AG04450 (cell line): ENCODE data around the gene HTRA1. TPM values are rescaled to one million over a fixed set of nuclear protein-coding genes. Genes with fewer than 3 reads are reported as not detected.

Experiments
- CTCF ChIA-PET: fragments of 300-600, 350-600 bp; formaldehyde crosslinking; extraction: SDS; loops from one replicate; lab custom pipeline; 2022; ENCODE audit warnings: antibody characterized with exemption, inconsistent platforms; lab: Charles Lee
- POLR2A ChIA-PET: fragments of 350-600 bp; formaldehyde crosslinking; extraction: SDS; loops from one replicate; lab custom pipeline; 2021; ENCODE audit warnings: antibody characterized with exemption, inconsistent platforms; lab: Yijun Ruan, JAX
- DNase-seq: peaks from one replicate; pipeline ENCODE4 v3.0.0-alpha.2; 2011; ENCODE audit warnings: low read depth, low spot score
- H3K27ac ChIP-seq: one replicate; pipeline ENCODE4 v1.5.1; 2012; ENCODE audit warnings: low read depth, low read length, control low read depth
- H3K27me3 ChIP-seq: one replicate; pipeline ENCODE4 v1.6.0; 2012; ENCODE audit warnings: low read length; ENCODE audit not compliant: control insufficient read depth, insufficient read depth
- H3K4me3 ChIP-seq: 2 replicates; pipeline ENCODE4 v1.5.1; 2011; ENCODE audit warnings: mild to moderate bottlenecking, low read depth, low read length, control low read depth
- H3K9me3 ChIP-seq: 2 replicates; pipeline ENCODE4 v1.5.1; 2012; ENCODE audit warnings: low read length; ENCODE audit not compliant: control insufficient read depth, insufficient read depth
- CTCF ChIP-seq: IDR thresholded peaks from 2 replicates; pipeline ENCODE4 v1.5.1; 2011; ENCODE audit warnings: low read depth, low read length, control low read depth, inconsistent platforms
- polyA plus RNA-seq: library from polyadenylated mRNA; depleted of rRNA; stranded (reverse); fragments of >200 nt; gene quantifications from 2 replicates; pipeline ENCODE4 v1.2.3, GENCODE V29; 2011

HTRA1 gene
- polyA plus RNA-seq, 1 experiment, result 187 TPM

DNA sequence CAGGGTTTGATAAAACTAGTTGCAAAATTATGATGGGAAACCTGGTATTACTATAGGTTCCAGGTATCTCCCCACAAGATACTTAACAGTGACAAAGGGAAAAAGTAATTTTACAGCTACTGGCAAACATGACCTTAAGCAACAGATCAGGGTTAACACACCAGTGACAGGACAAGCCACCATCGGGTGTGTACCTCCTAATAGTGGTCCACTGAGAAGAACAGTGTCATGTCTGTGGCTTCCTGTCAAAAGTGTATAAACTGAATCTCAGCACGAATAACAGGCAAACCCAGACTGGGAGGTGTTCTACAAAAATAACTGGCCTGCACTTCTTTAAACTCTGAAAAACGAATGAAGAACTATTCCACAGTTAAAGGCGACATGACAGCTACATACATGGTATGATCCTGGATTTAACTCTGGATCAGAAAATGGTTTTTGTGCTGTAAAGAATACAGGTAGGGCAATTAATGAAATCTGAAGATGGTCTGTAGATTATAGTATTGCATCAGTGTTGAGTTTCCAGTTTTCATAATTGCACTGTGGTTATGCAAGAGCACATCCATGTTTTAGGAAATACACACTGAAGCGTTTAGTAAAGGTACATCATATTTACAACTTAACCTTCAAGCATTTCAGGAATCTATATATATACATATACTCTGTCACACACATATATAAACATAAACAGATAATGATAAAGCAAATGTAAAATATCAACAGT is 38.9 kb upstream of the HTRA1 start:
- Histone ChIP-seq H3K27me3 (no peaks in the 10 kb centered on the region), H3K4me3 (no peak overlapping the region), H3K9me3 (no peaks in the 10 kb centered on the region), H3K27ac (no peak overlapping the region)
- no peak for TF ChIP-seq CTCF
- CTCF ChIA-PET, result interaction anchor here (0.7 to 4.0 kb wide), 5 partner anchors 13 to 125 kb away, joined by 3 to 36 read pairs (median 4); no protein-coding TSS in a partner anchor
- no peak for DNase-seq
- POLR2A ChIA-PET, result no interaction called here

DNA sequence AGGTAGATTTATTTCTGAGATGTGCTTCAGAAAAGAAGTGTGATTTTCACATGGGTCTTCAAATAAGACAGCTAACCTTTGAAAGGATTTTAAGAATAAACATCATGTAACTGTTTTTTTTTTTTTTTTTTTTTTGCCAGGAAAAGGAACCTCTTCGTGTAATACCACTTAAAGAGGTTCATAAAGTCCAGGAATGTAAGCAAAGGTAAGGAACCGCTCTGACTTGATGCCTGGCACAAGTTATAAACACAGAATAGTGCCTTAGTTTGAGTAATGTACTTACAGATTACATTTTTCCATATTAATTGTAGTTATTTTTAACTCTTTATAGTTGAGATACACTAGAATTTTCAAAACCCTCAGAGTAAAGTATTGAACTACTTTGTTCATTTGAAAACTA is 37.3 kb upstream of the HTRA1 start:
- no peaks in the 10 kb centered on the region for H3K9me3 ChIP-seq
- ChIA-PET CTCF (interaction anchor here (0.6 to 4.0 kb wide), 8 partner anchors 11 to 496 kb away, joined by 3 to 36 read pairs (median 6); partner anchors contain the start of genes ATE1 and PLEKHA1), POLR2A (interaction anchor here (0.7 kb wide), 1 partner anchor 94 kb away, joined by 4 read pairs; no protein-coding TSS in a partner anchor)
- no peak overlapping the region for H3K27ac ChIP-seq
- TF ChIP-seq CTCF, result no peak
- no peak for DNase-seq
- no peak overlapping the region for H3K4me3 ChIP-seq
- no peaks in the 10 kb centered on the region for H3K27me3 ChIP-seq

DNA sequence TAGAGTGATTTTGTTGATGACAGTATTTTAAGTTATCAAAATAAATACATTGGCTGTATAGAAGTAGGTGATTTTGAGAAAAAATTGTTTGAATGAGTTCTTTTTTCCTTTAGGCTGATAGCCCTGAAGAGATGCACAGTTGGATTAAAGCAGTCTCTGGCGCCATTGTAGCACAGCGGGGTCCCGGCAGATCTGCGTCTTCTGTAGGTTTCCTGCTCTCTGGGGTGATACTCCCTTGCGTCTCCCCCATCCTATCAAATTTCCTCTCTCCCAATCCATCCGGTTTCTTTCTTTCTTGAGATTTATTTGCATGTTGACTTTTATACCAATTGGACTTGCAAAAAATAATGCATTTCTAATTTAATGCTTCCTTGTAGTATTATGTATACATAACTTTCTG is 34.5 kb upstream of the HTRA1 start:
- Histone ChIP-seq H3K9me3 (no peaks in the 10 kb centered on the region), H3K4me3 (no peak overlapping the region), H3K27me3 (no peaks in the 10 kb centered on the region), H3K27ac (no peak overlapping the region)
- no peak for DNase-seq
- ChIA-PET POLR2A (no interaction called here), CTCF (no interaction called here)
- TF ChIP-seq CTCF, result no peak

DNA sequence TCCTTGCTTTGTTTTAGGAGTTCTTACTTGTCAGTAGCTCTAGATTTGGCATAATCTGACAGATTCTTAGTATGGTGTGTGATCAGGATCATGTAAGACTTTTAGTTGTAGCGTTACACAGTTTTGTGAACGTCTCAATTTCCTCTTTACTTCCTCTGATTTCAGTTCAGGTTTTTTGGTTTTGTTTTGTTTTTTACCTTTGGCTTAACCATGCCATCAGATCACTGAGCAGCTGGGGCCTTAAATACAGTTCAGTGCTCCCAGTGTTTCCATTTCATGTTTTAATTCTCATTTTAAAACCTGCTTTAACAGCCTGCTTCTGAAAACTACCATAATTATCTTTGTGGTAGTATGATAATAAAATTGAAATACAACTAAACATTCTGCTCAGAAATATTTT is 34.1 kb upstream of the HTRA1 start:
- ChIA-PET POLR2A (no interaction called here), CTCF (no interaction called here)
- no peak for DNase-seq
- no peak for TF ChIP-seq CTCF
- H3K27me3 ChIP-seq, result no peaks in the 10 kb centered on the region
- H3K9me3 ChIP-seq, result no peaks in the 10 kb centered on the region
- no peak overlapping the region for H3K27ac ChIP-seq
- no peak overlapping the region for H3K4me3 ChIP-seq

DNA sequence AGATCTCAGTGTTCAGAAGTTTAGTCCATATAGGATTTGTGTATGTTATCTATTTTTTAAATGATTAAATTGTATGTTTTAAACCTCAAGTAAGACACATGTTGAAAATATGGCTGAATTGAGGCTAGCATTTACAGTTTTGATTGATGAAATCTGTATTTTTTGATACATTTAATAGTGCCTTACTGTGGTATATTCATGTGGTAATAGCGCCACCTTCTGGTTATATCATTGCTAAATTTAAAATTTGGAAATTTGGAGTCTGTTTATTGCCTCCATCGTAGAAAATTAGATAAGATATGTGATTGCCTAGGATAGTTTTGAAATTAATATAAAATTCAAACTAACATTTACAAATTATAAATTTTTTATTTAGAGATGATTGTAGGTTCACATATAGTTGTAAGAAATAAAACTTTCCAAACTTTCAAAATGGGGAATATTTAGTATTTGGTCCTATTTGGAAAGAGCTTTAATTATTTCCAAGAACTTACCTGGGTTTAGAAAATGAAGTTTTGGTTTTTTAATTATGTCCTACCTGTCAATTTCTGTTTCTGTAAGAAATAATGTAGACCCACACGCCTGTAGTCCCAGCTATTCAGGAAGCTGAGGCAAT is 26.0 kb upstream of the HTRA1 start:
- peak; percentile 57 for TF ChIP-seq CTCF
- no peaks in the 10 kb centered on the region for H3K27me3 ChIP-seq
- DNase-seq, result no peak
- H3K9me3 ChIP-seq, result no peaks in the 10 kb centered on the region
- H3K4me3 ChIP-seq, result no peak overlapping the region
- CTCF ChIA-PET, result interaction anchor here (0.6 to 7.0 kb wide), 59 partner anchors 9 to 608 kb away, joined by 3 to 199 read pairs (median 4); partner anchors contain the start of genes BTBD16 and PLEKHA1
- POLR2A ChIA-PET, result no interaction called here
- H3K27ac ChIP-seq, result no peak overlapping the region
